MM.1S (cell line): Measurements from ENCODE around the gene SH2D1B.

Experiments
- CTCF ChIP-seq: fragments of 300-600 bp; sonication (generic); IDR thresholded peaks from 2 replicates; pipeline ENCODE4 v1.5.1; 2016; ENCODE audit warnings: antibody characterized with exemption, low read length, mixed read lengths
- EZH2 ChIP-seq: fragments of 300-600 bp; sonication (generic); optimal IDR thresholded peaks from 2 replicates; pipeline ENCODE3; 2017; ENCODE audit warnings: low read depth, mild to moderate bottlenecking, antibody characterized with exemption, low read length, mixed read lengths
- EZH2phosphoT487 ChIP-seq: fragments of 300-600 bp; sonication (generic); IDR thresholded peaks from 2 replicates; pipeline ENCODE4 v1.6.1; 2018; ENCODE audit warnings: antibody characterized with exemption, low read length

GRCh38 chr1:162381383-162381782 is 30.6 kb downstream of the SH2D1B start, which contains the start of gene C1orf226:
- no peak for TF ChIP-seq CTCF
- TF ChIP-seq EZH2phosphoT487, result no peak
- TF ChIP-seq EZH2, result no peak
